Stimulated activated naive CD8-positive, alpha-beta T cell treated with anti-CD3 and anti-CD28 coated beads, Interleukin-15, Interleukin-2, amounts not matched to agents 100 U/mL and 50 U/mL, for 24 hours (primary cell): ENCODE measurements around the gene ZSWIM9.

Experiments
- ATAC-seq: fragments of 150-1000 bp; cut with Tn5 transposase; one replicate; pipeline ENCODE4 v1.10.0; 2021
- DNase-seq: peaks from one replicate; pipeline ENCODE4 v3.0.0; 2021

ZSWIM9 gene

DNA sequence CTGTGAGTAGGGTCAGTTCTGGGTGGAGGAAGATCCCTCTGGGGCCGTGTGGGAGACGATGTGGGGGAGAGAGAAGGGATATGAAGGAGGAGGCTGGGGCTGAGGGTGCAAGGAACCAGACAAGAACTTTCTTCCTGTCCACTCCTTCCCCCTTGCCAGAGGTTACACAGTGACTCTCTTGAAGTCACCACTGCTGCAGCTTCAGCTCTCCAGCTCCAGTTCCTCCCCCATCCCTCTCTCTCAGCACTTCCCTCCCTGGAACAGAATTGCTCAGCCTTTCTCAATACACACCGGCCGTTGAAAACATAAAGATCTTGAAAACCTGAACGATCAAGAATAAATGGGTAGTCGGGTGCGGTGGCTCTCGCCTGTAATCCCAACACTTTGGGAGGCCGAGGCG is 5.1 kb downstream of the ZSWIM9 start:
- DNase-seq: no peak
- ATAC-seq: no peak

- DNase-seq (no peak), ATAC-seq (no peak)
These were observed 5.7 kb downstream of the ZSWIM9 start for GRCh38 chr19:48176226-48176625.

DNA sequence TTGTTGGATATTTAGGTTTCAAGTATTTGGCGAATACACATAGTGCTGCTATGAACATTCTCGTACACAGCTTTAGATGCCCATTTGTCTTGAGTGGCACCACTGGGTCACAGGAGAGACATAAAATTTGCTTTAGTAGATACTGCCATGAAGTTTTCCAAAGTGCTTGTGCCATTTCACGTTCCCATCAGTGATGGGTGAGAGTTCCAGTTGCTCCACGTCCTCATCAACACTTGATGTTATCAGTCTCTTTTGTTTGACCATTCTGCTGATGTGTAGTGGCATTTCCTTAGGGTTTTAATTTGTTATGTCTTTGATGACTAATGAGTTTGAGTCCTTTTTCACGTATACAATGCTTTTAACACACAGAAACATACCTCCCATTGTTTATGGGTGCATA is 11.0 kb downstream of the ZSWIM9 start:
- ATAC-seq: no peak
- DNase-seq: no peak

DNA sequence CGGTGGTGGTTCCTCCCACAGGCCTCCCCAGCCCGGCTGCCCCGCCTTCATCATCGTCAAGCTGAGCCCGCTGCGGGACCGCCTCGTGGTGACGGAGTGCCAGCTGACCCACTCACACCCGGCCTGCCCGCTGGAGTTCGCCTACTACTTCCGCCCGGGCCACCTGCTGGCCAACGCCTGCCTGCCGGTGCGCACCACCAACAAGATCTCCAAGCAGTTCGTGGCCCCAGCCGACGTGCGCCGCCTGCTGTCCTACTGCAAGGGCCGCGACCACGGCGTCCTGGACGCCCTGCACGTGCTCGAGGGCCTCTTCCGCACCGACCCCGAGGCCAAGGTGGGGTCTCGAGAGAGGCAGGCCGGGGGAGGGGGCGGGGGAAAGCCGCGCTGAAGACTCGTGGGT is 12.0 kb downstream of the ZSWIM9 start:
- DNase-seq (no peak), ATAC-seq (no peak)

GRCh38 chr19:48183356-48183755 is 12.9 kb downstream of the ZSWIM9 start:
- ATAC-seq (no peak), DNase-seq (no peak)

DNA sequence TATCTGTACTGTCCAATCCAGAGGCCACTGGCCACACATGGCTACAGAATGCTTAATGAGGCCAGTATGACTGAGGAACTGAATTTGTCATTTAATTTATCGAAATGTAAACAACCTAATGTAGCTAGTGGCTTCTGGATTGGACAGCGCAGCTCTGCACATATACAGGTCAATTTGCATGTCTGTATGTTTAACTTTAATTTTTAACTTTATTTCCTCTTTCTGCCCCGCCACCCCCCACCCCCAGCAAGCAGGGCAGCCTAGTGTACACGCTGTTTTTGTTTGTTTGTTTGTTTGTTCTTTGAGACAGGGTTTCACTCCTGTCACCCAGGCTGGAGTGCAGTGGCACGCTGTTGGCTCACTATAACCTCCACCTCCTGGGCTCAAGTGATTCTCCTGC is 15.5 kb downstream of the ZSWIM9 start:
- DNase-seq (no peak), ATAC-seq (no peak)

- ATAC-seq (no peak), DNase-seq (no peak)
These were observed 16.1 kb downstream of the ZSWIM9 start for GRCh38 chr19:48186541-48186991.

DNA sequence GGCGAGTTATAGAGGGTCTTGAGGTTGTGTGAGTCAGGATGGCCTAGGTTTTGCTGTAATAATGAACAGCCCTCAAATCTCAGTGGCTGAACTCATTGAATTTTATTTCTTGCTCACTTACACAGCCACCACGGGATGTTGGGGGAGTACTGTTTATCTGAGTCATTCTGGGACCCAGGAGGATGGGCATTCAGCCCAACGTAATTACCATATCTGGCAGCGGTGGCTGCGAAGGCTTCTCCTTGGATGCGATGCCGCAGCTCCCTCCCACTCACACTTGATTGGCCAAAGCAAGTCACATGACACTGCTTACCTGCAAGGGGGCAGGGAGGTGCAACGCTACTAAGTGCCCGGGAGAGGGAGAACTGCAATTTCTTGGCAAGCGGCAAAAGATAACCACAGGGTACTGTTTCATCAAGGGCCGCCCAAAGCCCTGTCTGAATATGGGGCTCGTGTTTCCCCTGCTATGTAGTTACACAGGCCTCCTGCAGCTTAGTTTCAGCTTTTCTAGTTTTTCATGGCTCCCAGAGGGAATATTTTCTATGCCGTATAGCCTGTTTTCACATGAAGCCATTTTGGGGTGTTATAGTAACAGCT is 19.9 kb downstream of the ZSWIM9 start:
- peak; percentile 56 for DNase-seq
- peak; percentile 73 for ATAC-seq

DNA sequence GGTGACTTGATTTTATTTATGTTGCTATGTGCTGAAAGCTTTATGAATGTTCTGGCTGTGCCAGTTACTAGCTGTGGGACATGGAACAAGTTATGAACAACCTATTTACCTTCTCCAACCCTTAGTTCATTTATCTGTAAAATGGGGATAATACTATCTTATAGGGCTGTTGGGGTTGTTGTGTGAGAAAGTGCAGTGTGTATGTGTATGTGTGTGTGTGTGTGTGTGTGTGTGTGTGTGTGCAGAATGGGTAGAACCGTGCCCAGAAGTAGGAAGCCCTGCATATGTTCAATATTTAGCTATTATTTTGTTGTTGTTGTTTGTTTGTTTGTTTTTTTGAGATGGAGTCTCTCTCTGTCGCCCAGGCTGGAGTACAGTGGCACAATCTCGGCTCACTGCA is 20.4 kb downstream of the ZSWIM9 start:
- ATAC-seq (no peak), DNase-seq (no peak)

- DNase-seq: no peak
- ATAC-seq: no peak
These were observed 22.3 kb downstream of the ZSWIM9 start for GRCh38 chr19:48192750-48193149.

DNA sequence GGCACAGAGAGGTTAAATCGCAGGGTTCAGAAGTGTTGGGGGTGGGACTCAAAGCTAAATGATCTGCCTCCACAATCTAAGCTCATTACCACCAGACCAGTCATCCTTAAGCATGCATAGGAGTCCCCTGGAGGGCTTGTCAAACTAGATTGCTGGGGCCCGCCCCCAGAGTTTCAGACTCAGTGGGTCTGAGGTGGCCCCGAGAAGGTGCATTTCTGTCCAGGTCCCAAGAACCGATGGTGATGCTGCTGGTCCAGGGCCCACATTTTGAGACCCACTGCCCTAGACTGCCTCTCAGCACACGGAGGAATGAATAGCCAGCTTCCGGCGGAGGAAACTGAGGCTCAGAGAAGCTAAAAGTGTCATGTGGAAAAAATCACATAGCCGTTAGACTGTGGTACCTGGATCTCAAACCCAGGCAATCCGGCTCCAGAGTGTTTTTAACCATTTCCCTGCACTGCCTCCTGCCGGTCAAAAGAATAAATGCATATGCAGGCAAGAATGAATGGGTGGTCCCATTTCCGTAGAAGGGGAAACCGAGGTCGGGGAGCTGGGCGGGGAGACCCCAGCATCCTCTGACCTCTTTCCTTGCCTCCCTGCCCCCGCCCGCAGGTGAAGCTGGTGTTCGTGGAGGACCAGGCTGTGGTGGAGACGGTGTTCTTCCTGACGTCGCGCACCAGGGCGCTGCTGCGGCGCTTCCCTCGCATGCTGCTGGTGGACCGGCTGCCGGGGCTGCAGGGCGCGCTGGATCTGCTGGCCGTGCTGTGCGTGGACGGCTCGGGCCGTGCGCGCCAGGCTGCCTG is 23.8 kb downstream of the ZSWIM9 start:
- no peak for ATAC-seq
- peak; percentile 51 for DNase-seq

DNA sequence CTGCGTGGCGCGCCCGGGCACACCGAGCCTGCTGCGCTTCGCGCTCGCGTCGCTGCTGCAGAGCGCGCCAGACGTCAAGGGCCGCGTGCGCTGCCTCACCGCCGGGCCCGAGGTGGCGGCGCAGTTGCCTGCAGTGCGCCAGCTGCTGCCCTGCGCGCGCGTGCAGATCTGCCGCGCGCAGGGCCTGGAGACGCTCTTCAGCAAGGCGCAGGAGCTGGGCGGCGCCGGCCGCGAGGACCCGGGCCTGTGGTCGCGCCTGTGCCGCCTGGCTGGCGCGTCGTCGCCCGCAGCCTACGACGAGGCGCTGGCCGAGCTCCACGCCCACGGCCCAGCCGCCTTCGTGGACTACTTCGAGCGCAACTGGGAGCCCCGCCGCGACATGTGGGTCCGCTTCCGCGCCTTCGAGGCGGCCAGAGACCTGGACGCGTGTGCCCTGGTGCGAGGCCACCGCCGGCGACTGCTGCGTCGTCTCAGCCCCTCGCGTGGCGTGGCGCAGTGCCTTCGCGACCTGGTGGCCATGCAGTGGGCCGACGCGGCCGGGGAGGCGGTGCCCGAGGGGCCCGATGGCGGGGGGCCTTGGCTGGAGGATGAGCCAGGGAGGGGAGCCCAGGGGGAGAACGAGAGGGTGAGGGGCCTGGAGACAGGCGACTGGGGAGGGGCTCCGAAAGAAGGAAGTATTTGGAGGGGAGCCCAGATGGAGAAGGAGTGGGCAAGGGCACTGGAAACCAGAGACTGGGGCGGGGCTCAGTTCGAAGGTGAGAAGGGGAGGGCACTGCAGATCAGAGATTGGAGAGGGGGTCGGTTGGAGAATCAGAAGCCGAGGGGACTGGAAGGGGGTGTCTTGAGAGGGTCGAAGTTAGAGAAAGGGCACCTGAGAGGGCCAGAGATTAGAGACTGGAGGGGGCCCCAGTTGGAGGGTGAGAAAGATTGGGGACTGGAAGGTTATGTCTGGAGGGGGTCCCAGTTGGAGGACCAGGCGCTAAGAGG is 24.7 kb downstream of the ZSWIM9 start:
- DNase-seq: no peak
- ATAC-seq: no peak

- no peak for ATAC-seq
These were observed 25.9 kb downstream of the ZSWIM9 start for GRCh38 chr19:48196321-48196763.

DNA sequence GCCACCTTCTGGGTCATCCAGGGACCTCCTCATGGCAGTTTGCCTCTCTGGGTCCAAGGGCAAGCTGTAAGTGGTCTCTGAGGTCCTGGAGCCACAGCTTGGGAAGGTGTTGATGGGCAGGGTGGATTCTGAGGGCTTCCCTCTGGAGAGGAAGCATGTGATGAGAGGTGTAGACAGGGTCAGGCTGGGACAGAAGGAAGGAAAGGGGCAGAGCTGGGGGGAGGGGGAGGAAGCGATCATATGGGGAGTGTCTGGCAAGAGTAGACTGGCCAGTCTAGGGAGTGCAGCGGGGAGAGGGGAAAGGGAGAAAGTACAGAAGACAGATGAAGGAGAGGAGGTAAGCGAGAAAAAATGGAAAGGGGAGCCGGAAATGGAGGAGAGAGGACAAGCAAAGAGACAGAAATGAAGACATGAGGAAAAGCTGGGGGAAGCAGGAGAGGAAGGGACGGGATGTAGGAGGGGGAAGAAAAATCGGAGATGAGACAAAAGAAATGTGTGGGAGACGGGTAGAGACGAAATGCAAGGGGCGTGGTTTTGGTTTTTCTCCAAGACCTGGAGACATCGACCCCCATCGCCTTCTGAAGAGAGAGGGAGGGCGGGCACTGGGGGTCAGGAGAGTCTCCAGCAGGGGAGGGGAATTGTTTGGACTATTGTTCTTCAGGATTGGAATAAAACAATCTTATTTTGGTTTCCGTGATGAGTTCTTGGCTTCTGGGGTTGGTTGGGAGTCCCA is 26.6 kb downstream of the ZSWIM9 start:
- ATAC-seq: no peak

More at GRCh38 chr19:48196321-48196763, 25.9 kb downstream of the ZSWIM9 start:
- DNase-seq: no peak

DNA sequence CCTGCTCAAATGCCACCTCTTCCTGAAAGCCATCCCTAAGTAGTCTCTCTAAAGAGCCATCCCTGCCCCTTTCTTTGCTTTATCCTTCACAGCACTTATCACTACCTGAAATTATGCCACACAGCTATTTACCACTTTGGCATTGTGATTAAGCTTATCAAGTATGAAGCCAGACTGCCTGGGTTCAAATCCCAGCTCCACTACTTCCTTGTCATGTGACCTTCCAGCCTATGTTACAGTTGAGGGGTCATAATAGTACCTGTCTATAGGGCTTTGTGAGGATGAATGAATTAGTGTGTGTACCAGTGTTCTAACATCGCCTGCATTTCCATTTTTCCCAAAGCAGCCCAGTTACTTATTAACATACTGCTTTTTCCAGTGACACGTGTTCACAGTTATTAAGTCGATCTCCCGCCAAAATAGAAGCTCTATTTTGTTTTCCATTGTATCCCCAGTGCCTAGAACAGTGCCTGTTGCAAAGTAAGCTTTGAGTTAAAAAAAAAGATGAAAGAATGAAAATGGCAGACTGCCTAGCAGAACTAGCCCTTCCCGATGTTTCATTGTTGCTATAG is 32.8 kb downstream of the ZSWIM9 start:
- ATAC-seq (no peak), DNase-seq (peak; percentile 26)

More for the DNA sequence above, 26.6 kb downstream of the ZSWIM9 start:
- no peak for DNase-seq

DNA sequence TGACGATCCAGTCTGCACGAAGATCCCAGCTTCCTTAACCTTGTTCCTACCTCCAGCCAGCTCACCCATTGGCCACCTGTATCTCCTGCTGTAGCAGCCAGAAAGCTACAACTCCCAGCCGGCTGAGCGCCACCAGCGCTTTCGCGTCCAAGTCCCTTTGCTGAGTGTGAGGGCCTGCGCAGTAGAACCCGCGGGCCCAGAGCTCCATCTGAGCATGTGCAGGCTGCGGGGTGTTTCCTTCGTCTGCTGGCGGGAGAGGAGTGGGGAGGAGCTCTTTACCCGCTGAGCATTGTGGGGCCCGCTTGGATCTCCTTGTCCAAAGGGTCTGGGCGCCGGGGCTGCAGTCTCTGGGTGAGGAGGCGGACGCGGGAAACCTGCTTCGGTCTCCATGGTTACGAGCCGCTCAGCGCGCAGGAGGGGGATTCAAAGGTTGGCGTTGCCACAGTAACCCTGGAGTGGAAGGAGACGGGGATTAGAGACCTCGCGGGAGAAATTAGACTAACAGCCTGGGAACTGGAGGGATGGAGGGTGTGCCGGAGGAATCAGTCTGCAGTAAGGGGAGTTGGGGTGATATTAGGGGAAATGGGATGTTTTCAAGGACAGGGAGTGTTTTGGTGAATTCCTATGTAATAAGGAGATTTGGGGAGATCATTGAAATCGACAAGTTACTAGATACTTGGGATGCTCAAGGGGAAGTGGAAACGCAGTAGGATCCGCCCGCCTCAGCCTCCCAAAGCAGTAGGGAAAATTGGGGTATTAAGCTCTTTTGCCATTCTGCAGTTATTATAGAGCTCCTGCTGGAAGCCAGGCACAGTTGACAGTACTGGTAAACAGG is 33.5 kb downstream of the ZSWIM9 start:
- DNase-seq (peak; percentile 93), ATAC-seq (peak; percentile 99)

DNA sequence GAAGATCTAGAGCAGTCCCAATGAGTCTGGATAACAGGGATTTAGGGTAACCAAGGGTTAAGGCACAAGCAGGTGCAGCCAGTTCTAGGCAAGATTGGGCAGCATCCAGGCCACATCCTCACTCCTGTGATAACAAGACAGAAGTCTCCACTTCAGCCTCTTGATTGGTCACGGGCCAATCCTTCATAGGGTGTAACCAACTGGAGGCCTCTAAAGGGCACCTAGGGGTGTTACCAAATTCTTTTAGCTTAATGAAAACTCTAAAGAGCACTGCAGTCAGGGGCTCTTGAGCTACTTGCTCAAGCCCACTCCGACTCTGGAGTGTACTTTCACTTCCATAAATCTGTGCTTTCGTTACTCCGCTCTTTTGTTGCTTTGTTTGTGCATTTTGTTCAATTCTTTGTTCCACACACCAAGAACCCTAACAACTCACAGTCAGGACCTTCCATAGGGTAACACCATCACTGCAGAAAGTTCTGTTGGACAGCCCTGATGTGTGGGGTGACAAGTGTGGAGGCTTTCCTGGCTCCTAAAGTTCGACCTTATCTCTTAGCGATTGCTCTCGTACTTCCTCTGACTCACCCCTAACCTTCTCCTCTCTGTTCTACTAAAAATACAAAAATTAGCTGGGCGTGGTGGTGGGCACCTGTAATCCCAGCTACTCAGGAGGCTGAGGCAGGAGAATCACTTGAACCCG is 36.1 kb downstream of the ZSWIM9 start:
- DNase-seq (no peak), ATAC-seq (no peak)

DNA sequence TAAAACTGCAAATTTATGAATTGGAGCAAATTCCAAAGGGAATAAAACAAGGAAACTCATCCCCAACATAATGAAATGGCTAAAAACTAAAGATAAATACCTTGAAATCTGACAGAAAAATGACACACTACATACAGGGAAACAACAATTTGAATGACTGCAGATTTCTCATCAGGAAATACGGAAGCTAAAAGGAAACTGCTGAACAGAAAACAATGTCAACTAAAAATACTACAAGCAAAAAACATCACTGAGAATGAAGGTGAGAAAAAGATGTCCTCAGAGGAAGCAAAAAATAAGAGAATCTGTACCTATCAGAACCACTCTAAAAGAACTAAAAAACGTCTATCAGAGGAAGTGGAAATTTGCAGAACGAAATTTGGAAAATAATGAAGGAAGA is 39.5 kb downstream of the ZSWIM9 start:
- DNase-seq (no peak), ATAC-seq (no peak)

GRCh38 chr19:48213959-48214358 is 43.5 kb downstream of the ZSWIM9 start:
- no peak for ATAC-seq

DNA sequence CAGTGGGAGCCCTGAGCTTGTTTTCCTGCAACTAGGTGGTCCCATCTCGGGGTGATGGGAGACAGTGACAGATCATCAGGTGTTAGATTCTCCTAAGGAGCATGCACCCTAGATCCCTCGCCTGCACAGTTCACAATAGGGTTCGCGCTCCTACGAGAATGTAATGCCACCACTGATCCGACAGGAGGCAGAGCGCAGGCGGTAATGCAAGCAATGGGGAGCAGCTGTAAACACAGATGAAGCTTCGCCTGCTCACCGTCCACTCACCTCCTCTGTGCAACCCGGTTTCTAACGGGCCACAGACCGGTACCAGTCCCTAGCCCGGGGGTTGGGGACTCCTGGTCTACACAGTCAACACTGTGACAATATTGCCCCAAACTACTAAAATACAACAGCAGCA is 46.5 kb downstream of the ZSWIM9 start:
- DNase-seq: no peak
- no peak for ATAC-seq

More at GRCh38 chr19:48213959-48214358, 43.5 kb downstream of the ZSWIM9 start:
- no peak for DNase-seq
